MM.1S (cell line): ENCODE measurements around the gene PADI3.

Experiments
- CTCF ChIP-seq: fragments of 300-600 bp; sonication (generic); IDR thresholded peaks from 2 replicates; pipeline ENCODE4 v1.5.1; 2016; ENCODE audit warnings: antibody characterized with exemption, low read length, mixed read lengths
- EZH2 ChIP-seq: fragments of 300-600 bp; sonication (generic); optimal IDR thresholded peaks from 2 replicates; pipeline ENCODE3; 2017; ENCODE audit warnings: low read depth, mild to moderate bottlenecking, antibody characterized with exemption, low read length, mixed read lengths
- EZH2phosphoT487 ChIP-seq: fragments of 300-600 bp; sonication (generic); IDR thresholded peaks from 2 replicates; pipeline ENCODE4 v1.6.1; 2018; ENCODE audit warnings: antibody characterized with exemption, low read length

GRCh38 chr1:17318262-17318661 lies 69.4 kb downstream of the PADI3 start:
- TF ChIP-seq CTCF (no peak), EZH2 (no peak), EZH2phosphoT487 (no peak)
